ENCODE data around the gene ZMYND8. TPM values are rescaled to one million over a fixed set of nuclear protein-coding genes. Genes with fewer than 3 reads are reported as not detected.

The ZMYND8 gene
- total and polyA plus RNA-seq, 7 donors = 7.8 to 46.0 (median 24.8) TPM

DNA sequence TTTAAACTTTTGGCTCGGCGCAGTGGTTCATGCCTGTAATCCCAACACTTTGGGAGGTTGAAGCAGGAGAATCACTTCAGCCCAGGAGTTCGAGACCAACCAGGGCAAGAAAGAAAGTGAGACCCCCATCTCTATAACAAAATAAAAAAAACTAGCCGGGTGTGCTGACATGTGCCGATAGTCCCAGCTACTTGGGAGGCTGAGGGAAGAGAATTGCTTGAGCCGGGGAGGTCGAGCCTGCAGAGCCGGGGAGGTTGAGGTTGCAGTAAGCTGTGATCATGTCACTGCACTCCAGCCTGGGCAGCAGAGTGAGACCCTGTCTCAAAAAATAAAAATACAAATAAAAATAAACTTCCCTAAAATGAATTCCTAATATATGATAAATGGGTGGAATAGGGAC is 50.4 kb downstream of the ZMYND8 start:
- TF ChIP-seq POLR2AphosphoS5 (IDR thresholded peaks at IDR 0.05) = no peak
- TF ChIP-seq, protein P1, sequence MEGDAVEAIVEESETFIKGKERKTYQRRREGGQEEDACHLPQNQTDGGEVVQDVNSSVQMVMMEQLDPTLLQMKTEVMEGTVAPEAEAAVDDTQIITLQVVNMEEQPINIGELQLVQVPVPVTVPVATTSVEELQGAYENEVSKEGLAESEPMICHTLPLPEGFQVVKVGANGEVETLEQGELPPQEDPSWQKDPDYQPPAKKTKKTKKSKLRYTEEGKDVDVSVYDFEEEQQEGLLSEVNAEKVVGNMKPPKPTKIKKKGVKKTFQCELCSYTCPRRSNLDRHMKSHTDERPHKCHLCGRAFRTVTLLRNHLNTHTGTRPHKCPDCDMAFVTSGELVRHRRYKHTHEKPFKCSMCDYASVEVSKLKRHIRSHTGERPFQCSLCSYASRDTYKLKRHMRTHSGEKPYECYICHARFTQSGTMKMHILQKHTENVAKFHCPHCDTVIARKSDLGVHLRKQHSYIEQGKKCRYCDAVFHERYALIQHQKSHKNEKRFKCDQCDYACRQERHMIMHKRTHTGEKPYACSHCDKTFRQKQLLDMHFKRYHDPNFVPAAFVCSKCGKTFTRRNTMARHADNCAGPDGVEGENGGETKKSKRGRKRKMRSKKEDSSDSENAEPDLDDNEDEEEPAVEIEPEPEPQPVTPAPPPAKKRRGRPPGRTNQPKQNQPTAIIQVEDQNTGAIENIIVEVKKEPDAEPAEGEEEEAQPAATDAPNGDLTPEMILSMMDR (IDR thresholded peaks at IDR 0.05) = no peak
- no peak for TF ChIP-seq EP300 (IDR thresholded peaks at IDR 0.05)
- TF ChIP-seq POLR2A (IDR thresholded peaks at IDR 0.05) = no peak
- Histone ChIP-seq H3K9me3 (no peaks in the 10 kb centered on the region), H3K27me3 (no peaks in the 10 kb centered on the region), H3K4me1 (peaks cover 0 to 76% (median 51%) of the 10 kb centered on the region in 4 donors), H3K27ac (peak overlapping the region in 3 of 4 donors; percentile 77 to 97 (median 83)), H3K4me3 (no peak overlapping the region), H3K36me3 (peaks cover 0 to 46% (median 0%) of the 10 kb centered on the region in 4 donors)
- WGBS, 2 donors = 95 to 97% methylated on average over 8 of the region's 8 CpGs
- intact Hi-C loops (cut with DNase I) = no loop called here
- peak; percentile 46 for DNase-seq

DNA sequence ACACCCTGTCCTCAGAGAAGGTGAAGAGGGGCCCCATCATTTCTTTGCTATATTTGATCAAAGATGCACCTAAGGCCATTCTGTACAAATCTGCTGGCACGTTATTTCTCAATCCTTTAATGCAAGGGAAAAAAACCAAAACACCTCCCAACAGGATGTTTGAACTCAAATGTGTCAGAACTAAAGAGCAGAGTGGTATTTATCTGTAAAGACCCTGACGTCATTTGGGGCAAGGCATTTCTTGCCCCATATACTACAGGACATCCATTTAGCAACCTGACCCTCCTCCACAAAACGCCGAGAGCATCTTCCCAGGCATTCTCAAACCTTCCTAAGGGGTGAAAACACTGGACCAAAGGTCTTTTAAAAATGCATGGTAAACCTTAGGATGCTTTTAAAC is 50.8 kb downstream of the ZMYND8 start:
- WGBS, 2 donors = 81 to 89% methylated on average over 4 of the region's 4 CpGs
- H3K4me3 ChIP-seq = no peak overlapping the region
- no peak for TF ChIP-seq EP300 (IDR thresholded peaks at IDR 0.05)
- TF ChIP-seq, protein P1 (IDR thresholded peaks at IDR 0.05) = no peak
- TF ChIP-seq POLR2AphosphoS5 (IDR thresholded peaks at IDR 0.05) = no peak
- intact Hi-C loops (cut with DNase I) = no loop called here
- DNase-seq = no peak
- no peaks in the 10 kb centered on the region for H3K9me3 ChIP-seq
- peak overlapping the region in 3 of 4 donors; percentile 77 to 97 (median 83) for H3K27ac ChIP-seq
- H3K27me3 ChIP-seq = no peaks in the 10 kb centered on the region
- peaks cover 0 to 76% (median 51%) of the 10 kb centered on the region in 4 donors for H3K4me1 ChIP-seq
- H3K36me3 ChIP-seq = peaks cover 0 to 47% (median 0%) of the 10 kb centered on the region in 4 donors

DNA sequence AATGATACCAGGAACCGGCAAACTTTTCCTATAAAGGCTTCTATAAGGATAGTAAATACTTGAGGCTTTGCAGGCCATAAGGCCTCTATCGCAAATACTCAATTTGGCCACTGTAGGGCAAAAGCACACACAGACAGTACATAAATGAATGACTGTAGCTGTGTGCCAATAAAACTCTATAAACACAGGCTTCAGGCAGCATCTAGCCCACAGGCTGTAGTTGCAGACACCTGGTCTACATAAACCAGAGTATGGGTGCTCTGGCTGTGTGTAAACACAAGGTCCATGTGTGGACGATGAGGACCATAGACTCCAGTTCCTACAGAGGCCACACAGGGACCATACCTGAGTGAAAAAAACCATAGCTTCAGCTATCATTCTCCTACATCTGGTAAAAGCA is 52.2 kb downstream of the ZMYND8 start:
- DNase-seq = peak; percentile 77
- peak; percentile 17 to 85 (median 78) for TF ChIP-seq POLR2AphosphoS5 (IDR thresholded peaks at IDR 0.05)
- no peak for TF ChIP-seq POLR2A (IDR thresholded peaks at IDR 0.05)
- TF ChIP-seq EP300 (IDR thresholded peaks at IDR 0.05) = peak in 2 of 4 donors; percentile 47 to 56
- TF ChIP-seq, protein P1 (IDR thresholded peaks at IDR 0.05) = peak; percentile 9 to 46 (median 39)
- peaks cover 0 to 43% (median 0%) of the 10 kb centered on the region in 4 donors for H3K36me3 ChIP-seq
- H3K4me1 ChIP-seq = peaks cover 0 to 63% (median 40%) of the 10 kb centered on the region in 4 donors
- H3K4me3 ChIP-seq = no peak overlapping the region
- intact Hi-C loops (cut with DNase I) = no loop called here
- peak overlapping the region; percentile 67 to 97 (median 80) for H3K27ac ChIP-seq
- 11 to 63% methylated on average over 3 of the region's 3 CpGs for WGBS, 2 donors
- no peaks in the 10 kb centered on the region for H3K9me3 ChIP-seq
- no peaks in the 10 kb centered on the region for H3K27me3 ChIP-seq

DNA sequence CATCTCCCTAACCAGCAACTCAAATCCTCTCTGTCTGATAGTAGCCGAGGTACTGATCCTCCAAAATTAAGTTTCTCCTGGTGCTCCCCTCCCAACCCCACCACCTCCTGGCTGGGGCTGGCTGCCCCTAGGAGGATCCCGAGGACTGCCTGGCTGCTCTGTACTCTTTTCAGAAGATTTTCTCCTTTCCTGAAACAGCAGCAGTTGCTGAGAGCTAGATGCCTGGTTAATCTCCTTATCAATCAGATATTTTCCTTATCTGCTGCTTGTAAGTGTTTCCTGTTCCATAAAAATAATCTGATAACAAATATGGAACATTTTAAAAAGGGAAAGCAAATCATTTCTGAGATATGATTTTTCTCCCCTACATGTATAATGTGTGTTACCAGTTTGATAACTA is 52.8 kb downstream of the ZMYND8 start:
- DNase-seq = peak; percentile 38
- Histone ChIP-seq H3K27ac (peak overlapping the region; percentile 67 to 97 (median 80)), H3K4me1 (peaks cover 0 to 57% (median 35%) of the 10 kb centered on the region in 4 donors), H3K27me3 (no peaks in the 10 kb centered on the region), H3K36me3 (peaks cover 0 to 42% (median 0%) of the 10 kb centered on the region in 4 donors), H3K9me3 (no peaks in the 10 kb centered on the region), H3K4me3 (no peak overlapping the region)
- intact Hi-C loops (cut with DNase I) = no loop called here
- 42 to 68% methylated on average over 2 of the region's 2 CpGs for WGBS, 2 donors
- TF ChIP-seq POLR2A (IDR thresholded peaks at IDR 0.05) (no peak), POLR2AphosphoS5 (IDR thresholded peaks at IDR 0.05) (no peak)

GRCh38 chr20:47300071-47300470 is 56.4 kb downstream of the ZMYND8 start:
- 87 to 96% methylated on average over 4 of the region's 4 CpGs for WGBS, 2 donors
- Histone ChIP-seq H3K27ac (no peak overlapping the region), H3K4me1 (peaks cover 0 to 22% (median 21%) of the 10 kb centered on the region in 4 donors), H3K9me3 (no peaks in the 10 kb centered on the region), H3K4me3 (no peak overlapping the region), H3K27me3 (no peaks in the 10 kb centered on the region), H3K36me3 (peaks cover 0 to 54% (median 14%) of the 10 kb centered on the region in 4 donors)
- intact Hi-C loops (cut with DNase I) = no loop called here
- TF ChIP-seq, protein P1 (IDR thresholded peaks at IDR 0.05) = no peak
- TF ChIP-seq EP300 (IDR thresholded peaks at IDR 0.05) = no peak
- no peak for TF ChIP-seq POLR2A (IDR thresholded peaks at IDR 0.05)
- TF ChIP-seq POLR2AphosphoS5 (IDR thresholded peaks at IDR 0.05) = no peak
- no peak for DNase-seq
